NCI-H2081 treated with DMSO at 0.1 percent for 48 hours (cell line): ENCODE results near the gene DSC2.

Experiments used
- DNase-seq: peaks from one replicate; lab custom pipeline; 2025; lab: John Stamatoyannopoulos, UW

DSC2 gene

DNA sequence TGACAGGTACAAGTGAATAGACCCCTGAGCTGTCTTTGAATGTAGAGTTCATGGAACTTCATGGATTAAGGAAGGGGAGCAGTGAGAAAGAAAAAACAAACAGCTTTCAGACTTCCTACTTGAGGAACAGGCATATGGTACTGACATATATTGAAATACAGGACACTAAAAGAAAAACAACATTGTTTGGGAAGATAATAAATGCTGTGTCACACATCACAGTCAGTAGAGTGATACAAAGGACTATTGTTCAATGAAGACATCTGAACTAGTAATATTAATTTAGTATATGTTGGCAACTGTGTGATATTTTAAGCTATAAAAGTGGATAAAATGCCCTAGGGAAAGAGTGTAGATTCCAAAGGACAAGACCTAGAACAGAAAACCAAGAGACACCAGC is 3.3 kb downstream of the DSC2 start:
- no peak for DNase-seq

DNA sequence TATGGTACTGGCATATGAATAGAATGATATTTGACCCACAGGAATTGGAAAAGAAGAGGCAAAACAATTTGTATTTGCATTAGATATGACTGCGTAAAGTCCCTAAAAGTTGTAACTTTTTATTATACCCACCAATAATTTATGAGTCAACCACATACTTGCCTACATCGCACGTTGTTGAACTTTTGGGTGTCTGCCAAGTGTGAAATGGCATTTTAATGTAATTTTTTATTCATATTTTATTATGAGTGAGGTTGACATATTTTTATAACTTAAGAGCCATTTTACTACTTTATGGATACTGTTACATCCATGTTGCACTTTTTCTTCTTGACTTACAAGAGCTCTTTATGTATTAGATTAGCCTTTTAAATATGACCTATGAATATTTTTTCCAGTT is 4.6 kb downstream of the DSC2 start:
- DNase-seq = no peak

DNA sequence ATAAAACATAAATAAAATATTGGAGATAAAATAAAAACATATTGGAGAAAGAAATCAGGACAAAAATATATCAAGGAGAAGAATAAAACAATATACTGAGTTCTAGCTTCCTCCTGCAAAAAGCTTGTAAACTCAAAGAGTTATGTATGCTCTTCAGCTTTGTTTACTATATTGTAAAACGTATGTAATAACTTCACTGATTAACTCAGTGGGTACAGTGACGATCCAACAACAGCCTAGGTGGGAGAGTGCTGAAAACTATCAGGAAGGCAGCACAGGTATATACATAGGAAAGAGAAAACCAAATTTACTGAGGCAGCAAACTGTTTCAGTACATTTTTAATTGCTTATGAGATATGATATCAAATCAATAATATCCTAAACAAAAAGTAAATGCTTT is 8.3 kb downstream of the DSC2 start:
- DNase-seq = no peak

GRCh38 chr18:31093294-31093693 is 8.9 kb downstream of the DSC2 start:
- DNase-seq = no peak

- no peak for DNase-seq
These were observed 10.9 kb downstream of the DSC2 start for GRCh38 chr18:31091350-31091749.

- DNase-seq = no peak
These were observed 13.7 kb downstream of the DSC2 start for GRCh38 chr18:31088532-31088931.

DNA sequence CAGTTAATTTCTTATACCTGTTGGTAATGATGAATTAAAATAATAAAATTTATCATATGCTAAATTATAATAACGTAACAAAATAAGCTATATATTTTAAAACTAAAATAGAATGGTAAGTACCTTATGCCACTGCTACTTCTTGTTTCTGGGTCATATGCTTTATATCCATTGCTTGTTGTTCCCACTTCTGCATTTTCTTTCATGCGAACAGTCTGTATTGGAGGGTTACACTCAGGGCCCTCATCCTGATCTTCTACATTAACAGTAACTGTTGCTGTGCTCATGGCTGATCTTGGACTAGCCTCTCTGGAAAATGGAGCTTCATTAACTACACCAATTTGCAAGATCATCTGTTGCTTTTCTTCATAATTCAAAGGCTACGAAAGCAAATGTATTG is 22.2 kb downstream of the DSC2 start:
- DNase-seq = no peak

GRCh38 chr18:31077878-31078277 is 24.3 kb downstream of the DSC2 start:
- no peak for DNase-seq

DNA sequence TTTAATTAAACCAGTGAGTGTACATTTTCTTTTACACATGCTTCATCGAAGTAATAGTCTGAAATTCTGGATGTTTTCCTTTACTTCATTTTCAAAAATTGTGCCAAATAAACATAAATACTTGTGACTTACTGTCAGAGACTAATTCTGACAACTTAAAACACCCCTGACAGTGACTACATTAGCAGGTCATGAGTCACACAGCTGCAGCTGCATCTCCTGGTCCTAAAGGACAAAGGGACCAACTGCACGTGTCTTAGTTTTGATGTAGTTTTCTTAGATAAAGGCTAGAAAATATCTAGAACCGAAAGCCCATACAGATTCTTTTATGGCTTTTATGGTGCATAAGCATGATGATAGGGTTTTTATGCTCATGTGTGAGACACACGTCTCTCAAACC is 30.0 kb downstream of the DSC2 start:
- DNase-seq = no peak

DNA sequence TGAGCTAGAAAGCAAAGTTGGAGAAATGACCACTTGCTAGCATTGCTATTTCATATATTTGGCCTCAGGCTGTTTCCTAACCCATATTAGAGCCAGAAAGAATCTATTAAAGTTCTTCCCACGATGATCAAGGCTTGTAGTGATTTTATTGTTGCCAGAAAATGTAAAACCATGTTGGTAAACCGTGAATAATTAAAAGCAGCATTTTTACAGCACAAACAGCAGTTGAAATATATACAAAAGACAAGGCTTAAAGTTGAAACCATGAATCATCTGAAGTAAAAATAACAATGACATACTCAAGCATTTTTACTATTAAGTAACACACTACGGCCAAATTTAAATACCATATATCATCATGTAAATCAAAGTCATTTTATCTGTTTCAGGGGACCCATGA is 32.0 kb downstream of the DSC2 start:
- DNase-seq = no peak

GRCh38 chr18:31066266-31066665 is 36.0 kb downstream of the DSC2 start:
- DNase-seq = no peak

GRCh38 chr18:31065036-31065773 is 37.0 kb downstream of the DSC2 start:
- no peak for DNase-seq

GRCh38 chr18:31064130-31064529 is 38.1 kb downstream of the DSC2 start:
- DNase-seq = no peak

DNA sequence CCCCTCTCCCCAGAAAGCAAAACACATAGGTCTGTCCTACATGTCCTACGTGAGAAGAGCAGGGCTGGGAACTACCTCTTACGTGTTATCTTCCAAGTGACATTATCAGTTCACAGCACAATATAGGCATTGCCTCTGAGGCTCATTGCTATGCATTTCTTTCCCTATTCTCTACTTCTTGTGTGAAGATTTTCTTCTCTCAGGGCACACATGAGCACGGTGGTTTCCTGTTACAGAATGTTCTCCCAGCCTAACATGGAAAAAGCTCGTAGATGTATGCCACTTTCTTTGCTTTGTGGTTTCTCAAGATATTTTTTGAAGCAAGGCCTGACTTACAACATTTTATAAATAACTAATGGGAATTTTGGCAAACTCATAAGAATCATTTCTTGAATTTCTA is 40.3 kb downstream of the DSC2 start:
- DNase-seq = no peak

- no peak for DNase-seq
These were observed 43.3 kb downstream of the DSC2 start for GRCh38 chr18:31058897-31059296.

DNA sequence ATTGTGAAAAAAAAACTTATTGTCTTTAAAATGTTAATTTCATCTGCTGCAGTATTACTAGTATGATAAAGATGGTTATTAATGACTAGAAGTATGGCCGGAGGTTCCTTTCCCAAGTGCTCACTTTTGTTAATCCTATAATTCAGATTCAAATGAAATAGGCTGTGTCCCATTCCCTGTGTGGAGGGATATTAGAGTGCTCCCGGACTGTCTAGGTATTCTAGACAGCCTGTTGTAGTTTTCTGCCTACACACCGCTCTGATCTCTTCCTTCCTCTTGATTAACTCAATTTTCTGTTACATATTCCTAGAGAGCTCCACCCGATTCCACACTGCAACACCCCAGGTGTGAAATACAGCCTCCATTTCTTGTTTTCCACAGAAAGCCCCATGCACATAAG is 44.3 kb downstream of the DSC2 start:
- no peak for DNase-seq

GRCh38 chr18:31057051-31057450 is 45.2 kb downstream of the DSC2 start:
- DNase-seq = no peak

GRCh38 chr18:31056296-31056695 is 45.9 kb downstream of the DSC2 start:
- DNase-seq = no peak

DNA sequence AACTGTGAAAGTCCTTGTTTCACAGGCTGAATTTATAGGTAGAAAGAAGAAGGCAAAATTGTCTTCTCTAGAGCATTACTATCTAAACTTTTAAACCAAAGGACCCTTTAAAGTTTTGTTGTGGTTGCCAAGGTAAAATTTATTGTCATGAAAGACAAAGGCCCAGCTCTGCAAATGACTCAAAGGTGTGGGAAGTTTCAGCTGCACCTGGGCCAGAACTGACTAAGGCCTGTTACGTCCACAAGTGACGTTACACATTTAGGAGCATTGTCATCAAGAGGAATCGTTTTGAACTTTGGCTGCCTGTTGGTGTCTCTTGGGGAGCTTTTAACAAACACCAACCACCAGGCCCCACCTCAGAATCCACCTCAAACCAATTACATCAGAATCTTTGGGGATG is 51.6 kb downstream of the DSC2 start:
- no peak for DNase-seq

GRCh38 chr18:31049189-31049588 is 53.0 kb downstream of the DSC2 start:
- DNase-seq = no peak

DNA sequence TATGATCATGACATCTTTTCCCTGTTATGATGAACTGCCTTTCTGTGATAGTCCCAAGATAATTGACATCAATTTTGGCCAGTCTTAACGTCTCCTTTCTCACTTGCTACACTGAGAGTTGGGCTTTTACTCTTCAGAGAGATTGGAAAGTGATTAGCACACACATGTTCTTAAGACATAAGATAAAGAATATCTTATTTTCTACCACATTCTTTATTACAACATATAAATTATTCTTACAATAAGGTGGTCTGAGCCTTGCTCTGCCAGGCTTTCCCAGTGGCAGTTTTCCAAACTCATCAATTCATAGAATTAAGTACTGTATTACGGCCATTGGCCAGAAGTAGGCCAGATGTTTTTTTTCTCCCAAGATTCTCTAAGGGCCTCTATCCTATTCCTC is 54.0 kb downstream of the DSC2 start:
- no peak for DNase-seq

GRCh38 chr18:31046916-31047315 is 55.3 kb downstream of the DSC2 start:
- no peak for DNase-seq

GRCh38 chr18:31045599-31045998 is 56.6 kb downstream of the DSC2 start:
- DNase-seq = no peak

DNA sequence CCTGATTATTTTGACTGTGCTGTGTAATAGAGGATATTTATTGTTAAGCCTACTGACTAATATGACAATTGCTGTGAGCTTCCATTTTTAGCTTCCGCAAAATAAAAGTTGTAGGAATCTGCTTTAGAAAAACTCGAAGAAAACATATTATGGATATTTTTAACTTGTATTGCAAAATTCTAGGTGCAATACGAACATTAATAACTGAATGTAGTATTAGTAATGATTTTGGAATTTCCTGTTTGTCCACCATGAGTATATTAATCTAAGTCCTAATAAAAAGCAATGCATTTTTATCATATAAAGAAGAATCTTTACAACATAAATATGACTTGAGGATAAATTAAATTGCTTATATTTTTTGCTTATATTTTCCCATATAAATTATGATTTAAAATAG is 57.3 kb downstream of the DSC2 start:
- no peak for DNase-seq

- no peak for DNase-seq
These were observed 58.5 kb downstream of the DSC2 start for GRCh38 chr18:31043709-31044108.
